SU-DHL-6 (cell line): ENCODE results near the gene HEPH.
"Not testable (repeated sequence)": the region's sequence is repeated elsewhere in the genome, so short reads cannot be mapped to it uniquely, and the experiment has no call there.

ENCODE experiments used
- H2AFZ ChIP-seq: fragments of 200-600 bp; sonication (generic); 2 replicates; pipeline ENCODE4 v1.6.1; 2014; ENCODE audit warnings: low read depth, mild to moderate bottlenecking, moderate library complexity, mixed read lengths, antibody characterized with exemption, low read length; ENCODE audit not compliant: severe bottlenecking
- H3F3A ChIP-seq: fragments of 200-600 bp; shearing (Covaris generic); 2 replicates; pipeline ENCODE4 v1.6.0; 2016; ENCODE audit warnings: antibody characterized with exemption, mild to moderate bottlenecking; ENCODE audit not compliant: insufficient read depth
- H3K27ac ChIP-seq: fragments of 200-600 bp; sonication (generic); 2 replicates; pipeline ENCODE4 v1.5.1; 2016; ENCODE audit warnings: low read depth, mild to moderate bottlenecking, low read length, moderate library complexity, mixed read lengths
- H3K27me3 ChIP-seq: fragments of 200-600 bp; sonication (generic), shearing (Covaris generic); 2 replicates; pipeline ENCODE4 v1.6.0; 2014; ENCODE audit warnings: mild to moderate bottlenecking, low read length
- H3K36me3 ChIP-seq: fragments of 200-600 bp; sonication (generic); 2 replicates; pipeline ENCODE4 v1.6.1; 2014; ENCODE audit warnings: mild to moderate bottlenecking, low read length, mixed read lengths
- H3K4me2 ChIP-seq: fragments of 300-600, 200-600 bp; shearing (Covaris generic), sonication (generic); 2 replicates; pipeline ENCODE4 v1.6.0; 2014; ENCODE audit warnings: low read length, low read depth, mild to moderate bottlenecking; ENCODE audit not compliant: poor library complexity, severe bottlenecking
- H3K4me3 ChIP-seq: fragments of 200-600 bp; sonication (generic); 2 replicates; pipeline ENCODE4 v1.5.1; 2014; ENCODE audit warnings: antibody characterized with exemption, low read length, mild to moderate bottlenecking, mixed read lengths; ENCODE audit not compliant: insufficient read depth, poor library complexity, severe bottlenecking
- H3K79me2 ChIP-seq: fragments of 200-600 bp; sonication (generic); 2 replicates; pipeline ENCODE4 v1.6.1; 2014; ENCODE audit warnings: mild to moderate bottlenecking, low read length, moderate library complexity; ENCODE audit not compliant: insufficient read depth
- H3K9ac ChIP-seq: fragments of 200-600 bp; sonication (generic); 2 replicates; pipeline ENCODE4 v1.7.0; 2014; ENCODE audit warnings: mild to moderate bottlenecking, low read length
- H3K9me2 ChIP-seq: fragments of 200-600 bp; sonication (generic); replicated peaks from 2 replicates; pipeline ENCODE4 v1.6.1; 2014; ENCODE audit warnings: low read length; ENCODE audit not compliant: insufficient read depth
- H3K9me3 ChIP-seq: fragments of 200-600 bp; sonication (generic); 2 replicates; pipeline ENCODE4 v1.6.1; 2014; ENCODE audit warnings: low read length, mixed read lengths; ENCODE audit not compliant: insufficient read depth
- H4K20me1 ChIP-seq: fragments of 200-600 bp; sonication (generic); 2 replicates; pipeline ENCODE4 v1.6.1; 2014; ENCODE audit warnings: low read depth, mild to moderate bottlenecking, antibody characterized with exemption, low read length, moderate library complexity, mixed read lengths
- EZH2phosphoT487 ChIP-seq: fragments of 200-600 bp; sonication (generic), shearing (Covaris generic); conservative IDR thresholded peaks from 2 replicates; pipeline ENCODE4 v1.6.1; 2018; ENCODE audit warnings: mild to moderate bottlenecking, antibody characterized with exemption, low read length, moderate library complexity, mixed read lengths
- TF ChIP-seq, protein P1 (sequence below): fragments of 200-600 bp; sonication (generic); IDR thresholded peaks from one replicate; pipeline ENCODE4 v1.5.1; 2017; ENCODE audit warnings: antibody characterized with exemption, mild to moderate bottlenecking, low read length, moderate library complexity; ENCODE audit not compliant: insufficient read depth, poor library complexity, severe bottlenecking

Gene HEPH

DNA sequence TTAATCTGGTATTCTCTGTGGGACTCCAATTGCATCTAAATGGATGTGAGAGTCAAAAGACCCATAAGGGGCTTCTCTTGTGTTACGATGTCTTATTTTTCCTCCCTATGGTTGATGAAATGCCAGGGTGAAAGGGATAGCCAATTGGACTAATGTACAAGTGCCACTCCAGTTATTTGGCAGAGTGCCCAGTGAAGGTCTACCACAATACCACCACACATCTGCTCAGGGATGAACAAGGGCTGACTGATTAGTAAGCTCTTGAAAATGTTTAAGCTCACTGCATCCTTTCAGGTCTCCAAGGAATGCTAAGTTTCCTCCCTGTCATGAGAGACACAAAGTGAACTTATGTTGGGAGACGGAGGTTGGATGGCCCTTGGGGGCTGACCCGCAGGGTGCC, 57.8 kb downstream of the HEPH start:
- H3K36me3 ChIP-seq = no peaks in the 10 kb centered on the region
- no peak overlapping the region for H2AFZ ChIP-seq
- no peak overlapping the region for H3K27ac ChIP-seq
- H3K27me3 ChIP-seq = no peaks in the 10 kb centered on the region
- no peaks in the 10 kb centered on the region for H3K9me3 ChIP-seq
- no peaks in the 10 kb centered on the region for H4K20me1 ChIP-seq
- no peaks in the 10 kb centered on the region for H3F3A ChIP-seq
- no peak for TF ChIP-seq EZH2phosphoT487
- TF ChIP-seq, protein P1, sequence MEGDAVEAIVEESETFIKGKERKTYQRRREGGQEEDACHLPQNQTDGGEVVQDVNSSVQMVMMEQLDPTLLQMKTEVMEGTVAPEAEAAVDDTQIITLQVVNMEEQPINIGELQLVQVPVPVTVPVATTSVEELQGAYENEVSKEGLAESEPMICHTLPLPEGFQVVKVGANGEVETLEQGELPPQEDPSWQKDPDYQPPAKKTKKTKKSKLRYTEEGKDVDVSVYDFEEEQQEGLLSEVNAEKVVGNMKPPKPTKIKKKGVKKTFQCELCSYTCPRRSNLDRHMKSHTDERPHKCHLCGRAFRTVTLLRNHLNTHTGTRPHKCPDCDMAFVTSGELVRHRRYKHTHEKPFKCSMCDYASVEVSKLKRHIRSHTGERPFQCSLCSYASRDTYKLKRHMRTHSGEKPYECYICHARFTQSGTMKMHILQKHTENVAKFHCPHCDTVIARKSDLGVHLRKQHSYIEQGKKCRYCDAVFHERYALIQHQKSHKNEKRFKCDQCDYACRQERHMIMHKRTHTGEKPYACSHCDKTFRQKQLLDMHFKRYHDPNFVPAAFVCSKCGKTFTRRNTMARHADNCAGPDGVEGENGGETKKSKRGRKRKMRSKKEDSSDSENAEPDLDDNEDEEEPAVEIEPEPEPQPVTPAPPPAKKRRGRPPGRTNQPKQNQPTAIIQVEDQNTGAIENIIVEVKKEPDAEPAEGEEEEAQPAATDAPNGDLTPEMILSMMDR = no peak
- H3K9ac ChIP-seq = no peak overlapping the region
- H3K79me2 ChIP-seq = no peaks in the 10 kb centered on the region
- no peak overlapping the region for H3K4me3 ChIP-seq
- no peaks in the 10 kb centered on the region for H3K9me2 ChIP-seq
- H3K4me2 ChIP-seq = no peak overlapping the region

DNA sequence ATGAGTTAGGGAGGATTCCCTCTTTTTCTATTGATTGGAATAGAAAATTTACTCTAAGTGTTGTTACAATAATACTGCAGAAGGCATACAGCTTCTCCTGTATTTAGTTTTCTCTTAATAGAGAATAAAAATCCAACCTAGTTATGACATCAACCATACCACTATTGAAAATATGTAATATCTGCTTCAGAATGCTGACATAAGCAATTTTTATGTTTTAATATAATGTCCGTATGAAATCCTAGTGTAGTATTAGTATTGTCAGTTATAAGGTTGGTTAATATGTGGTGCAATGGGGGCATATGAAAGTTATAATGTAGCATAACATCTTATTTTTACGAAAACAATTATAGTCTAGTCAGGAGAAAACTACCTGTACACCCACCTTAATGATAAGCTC, 68.2 kb downstream of the HEPH start:
- Histone ChIP-seq H3K9me2 (no peaks in the 10 kb centered on the region), H3K27me3 (no peaks in the 10 kb centered on the region), H3K36me3 (no peaks in the 10 kb centered on the region), H4K20me1 (no peaks in the 10 kb centered on the region), H3K9me3 (no peaks in the 10 kb centered on the region), H3K9ac (no peak overlapping the region), H3K79me2 (no peaks in the 10 kb centered on the region), H3K27ac (no peak overlapping the region), H3K4me2 (no peak overlapping the region), H3K4me3 (no peak overlapping the region), H3F3A (no peaks in the 10 kb centered on the region), H2AFZ (no peak overlapping the region)
- TF ChIP-seq, protein P1 = no peak
- TF ChIP-seq EZH2phosphoT487 = no peak

DNA sequence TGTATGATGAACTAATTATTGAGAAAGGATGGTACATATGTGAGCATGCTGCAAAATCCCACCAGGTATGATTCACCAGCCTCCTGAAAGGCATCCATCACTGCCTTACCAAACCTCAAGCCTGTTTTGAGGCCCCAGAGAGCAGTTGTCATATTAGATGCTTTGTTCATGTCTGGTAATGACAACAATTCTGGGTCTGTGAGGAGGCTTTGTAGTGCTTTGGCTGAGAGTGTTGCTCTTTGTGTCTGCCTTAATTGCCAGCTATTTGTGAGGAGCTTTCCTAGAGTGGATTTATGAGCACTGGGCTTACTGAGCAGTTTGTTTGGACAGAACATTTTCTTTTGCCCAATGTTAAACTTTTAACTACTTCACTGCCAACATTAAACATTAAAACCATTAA, 69.2 kb downstream of the HEPH start:
- no peaks in the 10 kb centered on the region for H3F3A ChIP-seq
- no peaks in the 10 kb centered on the region for H4K20me1 ChIP-seq
- H3K79me2 ChIP-seq = no peaks in the 10 kb centered on the region
- H3K9ac ChIP-seq = no peak overlapping the region
- H2AFZ ChIP-seq = no peak overlapping the region
- no peaks in the 10 kb centered on the region for H3K27me3 ChIP-seq
- no peak overlapping the region for H3K4me3 ChIP-seq
- H3K9me2 ChIP-seq = no peaks in the 10 kb centered on the region
- no peaks in the 10 kb centered on the region for H3K36me3 ChIP-seq
- no peak overlapping the region for H3K4me2 ChIP-seq
- no peaks in the 10 kb centered on the region for H3K9me3 ChIP-seq
- TF ChIP-seq EZH2phosphoT487 = no peak
- TF ChIP-seq, protein P1 = no peak
- no peak overlapping the region for H3K27ac ChIP-seq

DNA sequence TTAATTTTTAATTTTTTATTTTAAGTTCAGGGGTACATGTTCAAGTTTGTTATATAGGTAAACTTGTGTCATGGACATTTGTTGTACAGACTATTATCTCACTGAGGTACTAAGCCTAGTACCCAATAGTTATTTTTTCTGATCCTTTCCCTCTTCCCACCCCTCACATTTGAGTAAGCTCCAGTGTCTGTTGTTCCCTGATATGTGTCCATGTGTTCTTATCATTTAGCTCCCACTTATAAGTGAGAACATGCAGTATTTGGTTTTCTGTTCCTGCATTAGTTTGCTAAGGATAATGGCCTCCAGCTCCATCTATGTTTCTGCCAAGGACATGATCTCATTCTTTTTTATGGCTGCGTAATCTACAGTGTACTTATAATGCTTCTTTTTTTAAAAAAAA, 69.9 kb downstream of the HEPH start:
- not testable (repeated sequence) for H3K79me2 ChIP-seq, H3K4me3 ChIP-seq, H3K9me2 ChIP-seq, H3K9ac ChIP-seq, H3K4me2 ChIP-seq, H4K20me1 ChIP-seq, H3F3A ChIP-seq, H3K36me3 ChIP-seq, H3K27me3 ChIP-seq, H3K27ac ChIP-seq, H3K9me3 ChIP-seq, H2AFZ ChIP-seq
